H1 (cell line): ENCODE results near the gene ELFN2. TPM values are rescaled to one million over a fixed set of nuclear protein-coding genes. Genes with fewer than 3 reads are reported as not detected.

Experiments
- CTCF ChIA-PET: fragments of 300-600 bp; sonication (Branson Sonifier 250); formaldehyde crosslinking; loops from one replicate; lab custom pipeline; 2021; ENCODE audit not compliant: partially characterized antibody; lab: Charles Lee
- POLR2A ChIA-PET: fragments of 300-600 bp; sonication (Branson Sonifier 250); formaldehyde crosslinking; loops from one replicate; lab custom pipeline; 2021; ENCODE audit warnings: inconsistent platforms; ENCODE audit not compliant: partially characterized antibody; lab: Charles Lee
- DNase-seq, 2 experiments: peaks; one replicate each; pipeline versions ENCODE4 v3.0.0 to v3.0.0-alpha.2; 2010 to 2022; ENCODE audit warnings: low spot score in 2 of 2, low read depth in 1 of 2, mixed read lengths in 1 of 2
- FAIRE-seq: peaks from 2 replicates; lab custom pipeline; 2011; peaks lifted over from hg19 to GRCh38; lab: Jason Lieb, UNC
- H2AFZ ChIP-seq: 2 replicates; pipeline ENCODE4 v1.8.1; 2012; ENCODE audit warnings: low read length, inconsistent platforms
- H2AK5ac ChIP-seq: 2 replicates; pipeline ENCODE4 v1.6.1; 2013; ENCODE audit warnings: low read depth, low read length
- H2BK120ac ChIP-seq: replicated peaks from 2 replicates; pipeline ENCODE3; 2013; ENCODE audit warnings: low read depth, low read length, inconsistent platforms
- H2BK12ac ChIP-seq: 2 replicates; pipeline ENCODE4 v1.6.1; 2013; ENCODE audit warnings: low read depth, low read length
- H2BK15ac ChIP-seq: 2 replicates; pipeline ENCODE4 v1.6.1; 2013; ENCODE audit warnings: low read length
- H2BK20ac ChIP-seq: 2 replicates; pipeline ENCODE4 v1.6.1; 2013; ENCODE audit warnings: low read length
- H2BK5ac ChIP-seq: 2 replicates; pipeline ENCODE4 v1.6.1; 2013; ENCODE audit warnings: low read depth, low read length
- H3K14ac ChIP-seq: 2 replicates; pipeline ENCODE4 v1.6.1; 2013; ENCODE audit warnings: inconsistent platforms; ENCODE audit not compliant: insufficient read length
- H3K18ac ChIP-seq: 2 replicates; pipeline ENCODE4 v1.6.1; 2013; ENCODE audit warnings: low read length; ENCODE audit errors: extremely low read depth
- H3K23ac ChIP-seq: 2 replicates; pipeline ENCODE4 v1.6.1; 2013; ENCODE audit warnings: inconsistent platforms; ENCODE audit not compliant: insufficient read length
- H3K23me2 ChIP-seq: 2 replicates; pipeline ENCODE4 v1.6.1; 2013; ENCODE audit warnings: low read depth, low read length
- H3K27ac ChIP-seq: 2 replicates; pipeline ENCODE4 v1.6.1; 2011; ENCODE audit warnings: low read depth, low read length, inconsistent platforms
- H3K27me3 ChIP-seq, 4 experiments: replicated peaks in 1 of 4; 1 replicate in 1 of 4; 2 replicates in 3 of 4; pipeline versions ENCODE4 v1.6.1 to v1.8.1; 2011 to 2013; ENCODE audit warnings: low read length in 3 of 4, mild to moderate bottlenecking in 3 of 4, inconsistent platforms in 2 of 4, mixed read lengths in 2 of 4, moderate library complexity in 1 of 4; ENCODE audit not compliant: control insufficient read depth in 3 of 4, insufficient read depth in 3 of 4; ENCODE audit errors: extremely low read depth in 1 of 4
- H3K36me3 ChIP-seq, 4 experiments: 2 replicates each; pipeline versions ENCODE4 v1.6.1 to v1.8.1; 2011 to 2013; ENCODE audit warnings: mild to moderate bottlenecking in 4 of 4, low read length in 3 of 4, moderate library complexity in 2 of 4, control low read depth in 1 of 4, inconsistent platforms in 1 of 4; ENCODE audit not compliant: insufficient read depth in 4 of 4, control insufficient read depth in 2 of 4
- H3K4ac ChIP-seq: replicated peaks from 2 replicates; pipeline ENCODE3; 2013; ENCODE audit warnings: low read length, low read depth, mixed read lengths, inconsistent platforms; ENCODE audit not compliant: insufficient read length
- H3K4me1 ChIP-seq, 4 experiments: replicated peaks in 1 of 4; 1 replicate in 1 of 4; 2 replicates in 3 of 4; pipeline versions ENCODE4 v1.6.1 to v1.8.1; 2011 to 2013; ENCODE audit warnings: low read length in 3 of 4, inconsistent platforms in 2 of 4, mixed read lengths in 1 of 4; ENCODE audit not compliant: insufficient read depth in 4 of 4, control insufficient read depth in 3 of 4
- H3K4me2 ChIP-seq, 2 experiments: 2 replicates each; pipeline versions ENCODE4 v1.6.1 to v1.8.1; 2011 to 2013; ENCODE audit warnings: low read depth in 2 of 2, low read length in 2 of 2, control low read depth in 1 of 2, inconsistent platforms in 1 of 2, mild to moderate bottlenecking in 1 of 2; ENCODE audit not compliant: insufficient read depth in 1 of 2
- H3K4me3 ChIP-seq, 4 experiments: fragments of 200-600, 300-600 bp in 1 of 4; sonication (generic), shearing (Covaris generic), sonication (Bioruptor Twin) in 1 of 4; 2 replicates each; pipeline versions ENCODE4 v1.5.1 to v1.8.1; 2011 to 2016; ENCODE audit warnings: low read length in 4 of 4, low read depth in 3 of 4, control low read depth in 2 of 4, inconsistent platforms in 2 of 4, mild to moderate bottlenecking in 2 of 4, mixed read lengths in 1 of 4, moderate library complexity in 1 of 4; ENCODE audit not compliant: insufficient read depth in 2 of 4; ENCODE audit errors: extremely low read depth in 1 of 4
- H3K56ac ChIP-seq: replicated peaks from 2 replicates; pipeline ENCODE3; 2013; ENCODE audit warnings: low read depth, mild to moderate bottlenecking, mixed read lengths, low read length, inconsistent platforms; ENCODE audit not compliant: insufficient read length
- H3K79me1 ChIP-seq: 2 replicates; pipeline ENCODE4 v1.6.1; 2013; ENCODE audit warnings: low read depth, low read length, control low read depth
- H3K79me2 ChIP-seq, 2 experiments: 2 replicates each; pipeline versions ENCODE4 v1.6.1 to v1.8.1; 2012 to 2013; ENCODE audit warnings: low read length in 2 of 2, mild to moderate bottlenecking in 2 of 2, inconsistent platforms in 1 of 2; ENCODE audit not compliant: insufficient read depth in 2 of 2, control insufficient read depth in 1 of 2
- H3K9ac ChIP-seq, 4 experiments: replicated peaks in 1 of 4; 1 replicate in 1 of 4; 2 replicates in 3 of 4; pipeline versions ENCODE4 v1.6.1 to v1.8.1; 2011 to 2013; ENCODE audit warnings: low read depth in 3 of 4, low read length in 3 of 4, control low read depth in 2 of 4, mild to moderate bottlenecking in 2 of 4, moderate library complexity in 2 of 4, inconsistent platforms in 1 of 4; ENCODE audit errors: extremely low read depth in 1 of 4
- H3K9me3 ChIP-seq, 2 experiments: 2 replicates each; pipeline versions ENCODE4 v1.6.1 to v1.8.1; 2012 to 2013; ENCODE audit warnings: mild to moderate bottlenecking in 2 of 2, moderate library complexity in 2 of 2, control low read depth in 1 of 2, inconsistent platforms in 1 of 2, low read depth in 1 of 2, low read length in 1 of 2, mixed read lengths in 1 of 2; ENCODE audit not compliant: insufficient read depth in 2 of 2
- H4K20me1 ChIP-seq, 2 experiments: replicated peaks in 1 of 2; 2 replicates each; pipeline versions ENCODE3 to v1.8.1; 2011 to 2013; ENCODE audit warnings: inconsistent platforms in 2 of 2, low read length in 2 of 2, mild to moderate bottlenecking in 1 of 2; ENCODE audit not compliant: insufficient read depth in 2 of 2, control insufficient read depth in 1 of 2
- H4K5ac ChIP-seq: 2 replicates; pipeline ENCODE4 v1.6.1; 2013; ENCODE audit warnings: low read length, low read depth, mixed read lengths, inconsistent platforms; ENCODE audit not compliant: insufficient read length
- H4K8ac ChIP-seq: 2 replicates; pipeline ENCODE4 v1.8.0; 2013; ENCODE audit warnings: mild to moderate bottlenecking, moderate library complexity, low read length, inconsistent platforms; ENCODE audit not compliant: insufficient read depth; ENCODE audit errors: extremely low read depth
- H4K91ac ChIP-seq: replicated peaks from 2 replicates; pipeline ENCODE3; 2013; ENCODE audit warnings: low read length, mixed read lengths, inconsistent platforms; ENCODE audit not compliant: insufficient read length
- ASH2L ChIP-seq: fragments of 200-600, 300-600 bp; sonication (generic); IDR thresholded peaks from one replicate; pipeline ENCODE4 v1.7.1; 2017; ENCODE audit warnings: low read length
- CBX5 ChIP-seq: fragments of 300-800, 300-1000 bp; sonication (generic); IDR thresholded peaks from 2 replicates; pipeline ENCODE4 v1.7.1; 2016; ENCODE audit warnings: antibody characterized with exemption, low read length, low read depth
- CHD1 ChIP-seq: IDR thresholded peaks from 2 replicates; pipeline ENCODE4 v1.6.1; 2012; ENCODE audit warnings: low read depth, low read length, improper control_type of control experiment
- CREB1 ChIP-seq: IDR thresholded peaks from 2 replicates; pipeline ENCODE4 v1.6.1; 2012; ENCODE audit warnings: inconsistent platforms
- E2F6 ChIP-seq: IDR thresholded peaks from 2 replicates; pipeline ENCODE4 v1.6.1; 2012; ENCODE audit warnings: inconsistent platforms
- EZH2 ChIP-seq: fragments of 200-600 bp; sonication (generic); IDR thresholded peaks from 2 replicates; pipeline ENCODE4 v1.7.1; 2012; ENCODE audit warnings: low read depth, mild to moderate bottlenecking, moderate library complexity, low read length, inconsistent platforms; ENCODE audit not compliant: severe bottlenecking
- GABPA ChIP-seq: IDR thresholded peaks from 2 replicates; pipeline ENCODE4 v1.6.1; 2011; ENCODE audit warnings: mild to moderate bottlenecking, low read length, moderate library complexity, borderline replicate concordance; ENCODE audit not compliant: insufficient read depth
- HDAC6 ChIP-seq: IDR thresholded peaks from one replicate; pipeline ENCODE4 v1.7.1; 2012; ENCODE audit warnings: low read depth, mild to moderate bottlenecking, inconsistent platforms, low read length, moderate library complexity
- KDM5A ChIP-seq: fragments of 200-600 bp; IDR thresholded peaks from 2 replicates; pipeline ENCODE4 v1.7.1; 2012; ENCODE audit warnings: mild to moderate bottlenecking, low read length, inconsistent platforms, mixed read lengths
- NRF1 ChIP-seq: IDR thresholded peaks from 2 replicates; pipeline ENCODE4 v1.6.1; 2011; ENCODE audit warnings: mild to moderate bottlenecking, low read depth, low read length, improper control_type of control experiment
- SIRT6 ChIP-seq: IDR thresholded peaks from one replicate; pipeline ENCODE4 v1.7.1; 2012; ENCODE audit warnings: low read length, inconsistent platforms
- TAF1 ChIP-seq: IDR thresholded peaks from 2 replicates; pipeline ENCODE4 v1.6.1; 2011; ENCODE audit warnings: mild to moderate bottlenecking, low read depth, low read length
- TEAD4 ChIP-seq: IDR thresholded peaks from 2 replicates; pipeline ENCODE4 v1.6.1; 2012; ENCODE audit warnings: low read depth, low read length, inconsistent platforms, mixed read lengths
- WGBS, 2 experiments: shearing (Covaris generic) in 1 of 2; methylation state at CpG; one replicate each; pipeline versions ENCODE4 v1.1.6 to v1.1.7; 2013 to 2015; ENCODE audit warnings: low lambda C conversion rate in 2 of 2, mixed read lengths in 2 of 2, inconsistent platforms in 1 of 2, low coverage in 1 of 2, missing lambda C conversion rate in 1 of 2; ENCODE audit not compliant: insufficient replicate concordance in 2 of 2, insufficient coverage in 1 of 2, insufficient read length in 1 of 2; ENCODE audit errors: extremely low coverage in 1 of 2, missing lambda C conversion rate in 1 of 2; 5-methylcytosine and 5-hydroxymethylcytosine counted together
- polyA plus RNA-seq, 7 experiments: library from polyadenylated mRNA; depleted of rRNA in 3 of 7; stranded (reverse) in 5 of 7; unstranded in 2 of 7; fragments of >200 nt in 5 of 7; fragments of 200-250 nt in 2 of 7; gene quantifications; 1 replicate in 5 of 7; 2 replicates in 1 of 7; 4 replicates in 1 of 7; pipeline versions ENCODE4 v1.2.1 to v1.2.3, GENCODE V29; 2011 to 2013; ENCODE audit warnings: missing spikeins in 2 of 7, mixed read lengths in 2 of 7
- total RNA-seq: library from RNA; stranded (reverse); fragmentation: NEBNext Ultra II Directional; extraction: Animal tissue kit (Norgen Biotek cat#: 25700); gene quantifications from 2 replicates; pipeline ENCODE4 v1.2.1, GENCODE V29; 2021

ELFN2 gene
- total and polyA plus RNA-seq, 2 of the 8 experiments (the other 6 are each of a cell fraction or from before 2014, with no cell fraction given), result 0.63 to 0.88 TPM

- H2BK20ac ChIP-seq, result 0 out of 2 replicates have a peak overlapping the region, but pooled peaks have one; percentile 48
- no peaks in the 10 kb centered on the region; the same call in 1 of the 2 replicates for H3K79me1 ChIP-seq
- H3K9me3 ChIP-seq, result no peaks in the 10 kb centered on the region
- ChIA-PET POLR2A (interaction anchor here (0.6 kb wide), 1 partner anchor 95 kb away, joined by 3 read pairs; no protein-coding TSS in a partner anchor), CTCF (interaction anchor here (0.5 to 1.6 kb wide), 11 partner anchors 10 to 319 kb away, joined by 3 to 10 read pairs (median 3); no protein-coding TSS in a partner anchor)
- DNase-seq (no peak), FAIRE-seq (no peak)
- H3K56ac ChIP-seq, result no peak overlapping the region
- peak overlapping the region; percentile 60 for H3K18ac ChIP-seq
- no peak overlapping the region; a peak in 1 of 4 replicates for H3K4me2 ChIP-seq
- H4K5ac ChIP-seq, result no peak overlapping the region
- no peak overlapping the region for H2BK120ac ChIP-seq
- no peak overlapping the region for H3K4me3 ChIP-seq
- no peaks in the 10 kb centered on the region for H3K79me2 ChIP-seq
- H2BK12ac ChIP-seq, result 0 out of 2 replicates have a peak overlapping the region, but pooled peaks have one; percentile 60
- H2BK5ac ChIP-seq, result no peak overlapping the region
- H3K4me1 ChIP-seq, result peaks cover 0 to 23% (median 14%) of the 10 kb centered on the region in 4 experiments; a peak in 5 of 7 replicates
- H3K14ac ChIP-seq, result no peak overlapping the region
- no peak overlapping the region for H4K91ac ChIP-seq
- H3K36me3 ChIP-seq, result no peaks in the 10 kb centered on the region
- 80% methylated on average over 6 of the region's 8 CpGs; no CpG with 5 or more reads in 1 of the 2 experiments for WGBS, 2 experiments
- H3K27ac ChIP-seq, result no peak overlapping the region
- peaks cover 9% of the 10 kb centered on the region; the same call in 1 of the 2 replicates for H3K23me2 ChIP-seq
- H2AK5ac ChIP-seq, result no peak overlapping the region
- no peak overlapping the region for H3K9ac ChIP-seq
- H4K20me1 ChIP-seq, result no peaks in the 10 kb centered on the region
- H2AFZ ChIP-seq, result no peak overlapping the region
- no peak overlapping the region for H4K8ac ChIP-seq
- H3K23ac ChIP-seq, result no peak overlapping the region
- peaks cover 0 to 24% (median 13%) of the 10 kb centered on the region in 4 experiments; a peak in 5 of 7 replicates for H3K27me3 ChIP-seq
- H2BK15ac ChIP-seq, result peak overlapping the region; percentile 29; the same call in 1 of the 2 replicates
- no peak overlapping the region for H3K4ac ChIP-seq
- no peak for TF ChIP-seq E2F6
- TF ChIP-seq CHD1, result no peak
- TF ChIP-seq SIRT6, result no peak
- TF ChIP-seq NRF1, result no peak
- no peak for TF ChIP-seq CBX5
- no peak for TF ChIP-seq HDAC6
- TF ChIP-seq GABPA, result no peak
- no peak for TF ChIP-seq CREB1
- no peak for TF ChIP-seq KDM5A
- TF ChIP-seq TAF1, result no peak
- TF ChIP-seq EZH2, result no peak
- no peak for TF ChIP-seq TEAD4
- TF ChIP-seq ASH2L, result no peak
These were observed 90.7 kb downstream of the ELFN2 start for GRCh38 chr22:37336579-37336978.
